Fibroblast of skin of left biceps (primary cell): ENCODE data around the gene DCST2.
"Not testable (repeated sequence)": the region's sequence is repeated elsewhere in the genome, so short reads cannot be mapped to it uniquely, and the experiment has no call there.

Experiments used
- DNase-seq, 2 experiments: peaks; one replicate each; pipeline ENCODE4 v3.0.0-alpha.2; 2013; ENCODE audit warnings: low read depth in 2 of 2

DCST2 gene

DNA sequence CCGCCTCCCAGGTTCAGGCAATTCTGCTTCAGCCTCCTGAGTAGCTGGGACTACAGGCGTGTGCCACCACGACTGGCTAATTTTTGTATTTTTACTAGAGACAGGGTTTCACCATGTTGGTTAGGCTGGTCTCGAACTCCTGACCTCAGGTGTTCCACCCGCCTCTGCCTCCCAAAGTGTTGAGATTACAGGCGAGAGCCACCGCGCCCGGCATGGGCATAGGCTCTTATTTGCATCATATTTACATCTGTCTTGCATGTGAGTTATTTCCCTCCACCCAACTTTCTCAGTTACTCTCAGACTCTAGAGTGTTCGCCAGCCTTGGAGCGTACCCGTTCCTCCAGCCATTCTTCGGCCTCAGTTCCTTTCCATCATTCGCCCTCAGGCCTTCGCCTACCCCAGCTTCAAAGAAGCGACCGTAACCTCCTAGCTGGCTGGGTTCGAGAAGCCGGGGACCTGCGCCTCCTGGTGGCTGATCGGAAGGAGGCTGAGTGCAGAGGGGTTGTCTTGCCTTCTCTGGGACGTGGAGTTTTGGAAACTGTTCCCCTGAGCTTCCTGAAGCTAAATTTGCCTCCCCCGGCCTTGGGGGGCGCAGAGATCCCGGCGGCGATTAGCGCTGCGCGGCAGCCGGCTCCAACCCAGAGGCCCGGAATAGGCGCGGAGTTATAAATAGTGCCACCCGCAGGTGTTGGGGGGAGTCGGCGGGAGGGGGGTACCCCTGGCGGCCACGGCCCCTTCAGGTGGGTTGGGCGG lies 34.6 kb downstream of the DCST2 start:
- DNase-seq, result peak in 1 of 2 experiments; percentile 40

DNA sequence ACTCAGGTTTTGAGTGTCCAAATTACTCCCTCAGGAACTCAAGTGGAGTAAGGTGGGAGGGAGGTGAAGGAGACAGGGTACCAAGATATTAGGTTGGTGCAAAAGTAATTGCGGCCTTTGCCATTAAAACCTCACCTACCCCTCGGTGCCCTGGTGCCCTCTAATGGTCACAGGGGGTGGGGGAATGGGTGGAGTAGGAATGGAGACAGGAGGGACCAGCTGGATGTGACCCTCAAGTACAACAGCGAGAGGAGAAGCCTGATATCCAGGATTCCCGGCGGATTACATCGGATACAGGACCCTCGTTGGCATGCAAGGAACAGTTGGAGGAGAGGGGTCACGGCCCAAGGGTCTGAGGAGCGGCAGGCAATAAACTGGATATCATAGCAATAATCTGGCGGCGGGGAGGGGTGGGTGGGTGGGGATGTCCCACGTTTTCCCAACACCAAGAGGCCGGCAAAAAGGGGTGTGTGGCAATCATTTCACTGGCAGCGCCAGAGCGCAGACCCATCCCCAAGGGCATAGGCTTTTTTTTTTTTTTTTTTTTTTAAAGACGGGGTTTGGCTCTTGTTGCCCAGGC lies 35.3 kb downstream of the DCST2 start:
- DNase-seq, result no peak

DNA sequence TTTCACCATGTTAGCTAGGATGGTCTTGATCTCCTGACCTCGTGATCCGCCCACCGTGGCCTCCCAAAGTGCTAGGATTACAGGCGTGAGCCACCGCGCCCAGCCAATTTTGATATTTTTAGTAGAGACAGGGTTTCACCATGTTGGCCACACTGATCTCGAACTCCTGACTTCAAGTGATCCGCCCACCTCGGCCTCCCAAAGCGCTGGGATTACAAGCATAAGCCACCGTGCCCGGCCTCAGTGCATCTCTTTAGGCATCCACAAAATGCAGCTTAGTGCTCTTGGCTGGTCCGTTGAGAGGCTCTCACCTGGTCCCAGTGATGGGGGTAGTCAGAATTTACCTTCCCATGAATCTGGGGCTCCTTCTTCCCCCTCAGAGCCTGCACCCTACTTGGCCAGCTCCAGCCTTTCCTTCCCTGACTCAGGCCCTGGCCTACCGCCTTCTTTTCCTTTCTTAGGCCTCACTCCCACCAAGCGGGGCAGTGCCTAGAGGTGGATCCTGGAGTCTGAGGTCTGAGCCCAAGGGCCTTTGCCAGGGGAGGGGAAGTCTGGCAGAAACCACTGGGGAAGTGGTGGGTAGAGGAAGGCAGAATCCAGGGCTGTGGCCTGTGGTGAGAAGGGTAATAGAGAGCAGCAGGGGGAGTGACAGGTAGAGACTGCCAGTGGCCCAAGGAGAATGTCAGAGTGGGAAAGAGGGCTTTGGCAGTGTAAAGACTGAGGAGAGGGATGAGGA lies 36.4 kb downstream of the DCST2 start:
- DNase-seq, result no peak

- peak; percentile 56 to 62 for DNase-seq
Measured at GRCh38 chr1:154995301-154995983, 38.1 kb downstream of the DCST2 start.

GRCh38 chr1:154994591-154994990 lies 39.0 kb downstream of the DCST2 start:
- DNase-seq, result no peak

- no peak for DNase-seq
Measured at GRCh38 chr1:154994269-154994587, 39.4 kb downstream of the DCST2 start.

GRCh38 chr1:154993572-154994268 lies 39.9 kb downstream of the DCST2 start, which contains the start of gene LENEP:
Gene LENEP, plus strand, starts transcription at chr1:154993586. Its CDS starts 22 bp downstream, at chr1:154993608.
- DNase-seq, result no peak

DNA sequence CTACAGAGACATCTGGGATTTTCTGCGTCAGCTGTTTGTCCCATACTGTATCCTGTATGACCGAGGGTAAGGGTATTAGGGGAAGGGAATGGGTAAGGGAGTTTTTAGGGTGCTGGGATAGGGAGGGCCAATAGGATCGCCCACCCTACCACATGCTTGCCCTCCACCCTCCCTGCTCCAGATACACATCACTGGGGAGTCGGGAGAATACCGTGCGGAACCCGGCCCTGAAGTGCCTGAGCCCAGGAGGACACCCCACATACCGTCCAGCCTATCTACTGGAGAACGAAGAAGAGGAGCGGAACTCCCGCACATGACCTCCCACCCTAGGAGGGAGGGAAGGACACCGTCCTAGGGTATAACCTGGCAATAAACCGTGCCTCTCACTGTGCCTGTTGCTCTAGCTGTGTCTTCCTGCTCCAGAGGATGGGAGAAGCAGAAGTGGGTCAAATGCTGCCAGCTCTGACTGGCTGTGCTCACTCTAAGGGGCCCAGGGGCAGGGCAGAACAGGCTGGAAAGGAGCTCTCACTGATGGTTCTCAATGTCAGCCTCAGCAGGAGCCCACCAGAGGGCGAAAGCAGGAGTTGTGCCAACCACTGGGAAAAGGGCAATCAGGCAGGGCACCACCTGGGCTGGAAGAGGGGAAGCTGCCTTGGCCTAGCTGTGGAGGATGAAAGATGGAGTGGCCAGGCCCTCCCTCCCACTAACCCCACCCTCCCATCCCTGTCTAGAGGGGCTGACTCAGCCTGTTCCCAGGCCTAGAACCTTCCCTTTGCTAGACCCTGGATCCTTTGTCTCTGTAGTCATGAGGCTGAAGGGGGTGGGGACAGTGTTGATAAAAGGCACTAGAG lies 40.6 kb downstream of the DCST2 start:
- no peak for DNase-seq

DNA sequence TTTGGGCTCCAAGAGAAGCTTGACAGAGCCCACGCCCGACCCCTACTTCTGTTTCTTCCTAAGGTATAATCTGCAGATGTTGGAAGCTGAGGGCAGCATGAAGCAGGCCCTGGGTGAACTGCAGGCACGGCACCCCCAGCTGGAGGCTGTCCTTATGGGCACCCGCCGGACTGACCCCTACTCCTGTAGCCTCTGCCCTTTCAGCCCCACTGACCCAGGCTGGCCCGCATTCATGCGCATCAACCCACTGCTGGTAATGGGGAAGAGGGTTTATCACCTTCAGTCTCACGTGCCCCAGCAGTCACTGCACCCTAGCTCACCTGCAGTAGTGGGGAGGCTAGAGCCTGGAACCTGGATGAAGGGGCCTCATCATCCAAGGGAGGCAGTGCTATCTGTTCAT lies 43.3 kb downstream of the DCST2 start:
- no peak for DNase-seq

- no peak for DNase-seq
Measured at GRCh38 chr1:154989195-154989860, 44.3 kb downstream of the DCST2 start.

DNA sequence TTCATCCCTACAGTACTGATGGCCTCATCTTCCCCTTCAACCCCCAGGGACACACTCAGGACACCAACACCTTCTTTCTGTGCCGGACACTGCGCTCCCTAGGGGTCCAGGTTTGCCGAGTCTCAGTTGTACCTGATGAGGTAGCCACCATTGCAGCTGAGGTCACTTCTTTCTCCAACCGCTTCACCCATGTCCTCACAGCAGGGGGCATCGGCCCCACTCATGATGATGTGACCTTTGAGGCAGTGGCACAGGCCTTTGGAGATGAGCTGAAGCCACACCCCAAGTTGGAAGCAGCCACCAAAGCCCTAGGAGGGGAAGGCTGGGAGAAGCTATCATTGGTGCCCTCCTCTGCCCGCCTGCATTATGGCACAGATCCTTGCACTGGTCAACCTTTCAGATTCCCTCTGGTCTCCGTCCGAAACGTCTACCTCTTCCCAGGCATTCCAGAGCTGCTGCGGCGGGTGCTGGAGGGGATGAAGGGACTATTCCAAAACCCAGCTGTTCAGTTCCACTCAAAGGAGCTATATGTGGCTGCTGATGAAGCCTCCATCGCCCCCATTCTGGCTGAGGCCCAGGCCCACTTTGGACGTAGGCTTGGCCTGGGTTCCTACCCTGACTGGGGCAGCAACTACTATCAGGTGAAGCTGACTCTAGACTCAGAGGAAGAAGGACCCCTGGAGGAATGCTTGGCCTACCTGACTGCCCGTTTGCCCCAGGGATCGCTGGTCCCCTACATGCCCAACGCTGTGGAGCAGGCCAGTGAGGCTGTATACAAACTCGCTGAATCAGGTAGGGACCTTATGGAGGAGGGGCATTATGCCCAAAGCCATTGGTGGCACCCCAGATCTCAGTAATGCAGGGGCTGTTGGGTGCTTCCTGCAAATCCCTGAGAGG lies 45.3 kb downstream of the DCST2 start:
- no peak for DNase-seq

DNA sequence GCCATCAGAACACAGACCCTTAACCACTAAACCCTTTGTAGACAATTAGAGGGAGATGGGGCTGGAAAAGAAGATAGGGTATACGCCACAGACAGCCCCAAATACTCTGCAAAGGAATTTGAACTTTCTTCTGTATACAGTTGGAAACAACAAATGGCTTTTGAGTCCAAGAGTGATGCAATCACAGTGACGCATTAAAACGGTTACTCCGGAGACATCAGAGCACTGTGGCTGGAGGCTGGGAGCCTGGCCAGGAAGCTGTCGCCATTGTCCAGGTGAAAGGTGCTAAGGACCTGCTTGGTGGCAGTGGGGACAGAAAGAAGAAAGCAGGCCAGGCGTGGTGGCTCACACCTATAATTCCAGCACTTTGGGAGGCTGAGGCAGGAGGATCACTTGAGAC lies 46.3 kb downstream of the DCST2 start:
- no peak for DNase-seq

DNA sequence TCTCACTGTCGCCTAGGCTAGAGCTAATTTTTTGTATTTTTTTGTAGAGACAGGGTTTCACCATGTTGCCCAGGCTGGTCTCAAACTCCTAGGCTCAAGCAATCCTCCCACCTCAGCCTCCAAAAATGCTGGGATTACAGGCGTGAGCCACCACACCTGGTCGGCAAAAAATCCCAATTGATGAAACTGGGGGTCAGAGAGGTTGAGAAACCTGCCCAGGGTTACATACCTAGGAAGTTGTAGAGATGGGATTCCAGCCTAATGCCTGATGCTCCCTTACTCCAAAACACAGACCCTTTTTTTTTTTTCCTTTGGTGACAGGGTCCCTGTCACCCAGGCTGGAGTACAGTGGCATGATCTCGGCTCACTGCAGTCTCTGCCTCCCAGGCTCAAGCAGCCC lies 46.8 kb downstream of the DCST2 start:
- DNase-seq, result not testable (repeated sequence)

DNA sequence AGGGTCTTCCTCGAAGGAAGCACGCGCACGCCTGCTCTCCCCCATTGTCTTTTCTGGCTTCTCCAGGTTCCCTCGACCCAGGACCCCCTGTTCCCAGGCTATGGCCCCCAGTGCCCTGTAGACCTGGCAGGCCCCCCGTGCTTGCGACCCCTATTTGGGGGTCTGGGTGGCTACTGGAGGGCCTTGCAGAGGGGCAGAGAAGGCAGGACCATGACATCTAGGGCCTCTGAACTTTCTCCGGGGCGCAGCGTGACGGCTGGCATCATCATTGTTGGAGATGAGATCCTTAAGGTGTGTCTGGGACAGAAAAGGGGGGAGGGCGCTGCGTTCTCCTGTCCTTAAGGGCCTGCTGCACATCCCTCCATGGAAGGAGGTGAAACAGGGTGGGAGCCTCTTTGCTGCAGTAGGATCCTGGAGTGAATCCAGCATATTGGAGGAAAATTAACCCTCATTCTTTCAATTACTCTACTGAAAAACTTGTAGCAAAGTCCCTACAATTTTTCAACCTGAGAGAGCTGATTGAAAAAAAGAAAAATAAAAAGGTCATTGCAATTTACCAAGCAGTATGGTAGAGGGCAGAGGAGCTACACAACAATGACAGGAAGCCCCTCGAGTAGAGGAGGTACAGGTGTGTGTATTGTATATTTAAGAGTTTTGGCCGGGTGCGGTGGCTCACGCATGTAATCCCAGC lies 49.7 kb downstream of the DCST2 start:
- no peak for DNase-seq

- DNase-seq, result peak; percentile 100
Measured at GRCh38 chr1:154982897-154983648, 50.5 kb downstream of the DCST2 start, which contains the start of gene FLAD1. Gene FLAD1, plus strand, starts transcription at chr1:154983344. Its CDS starts 351 bp downstream, at chr1:154983695.

DNA sequence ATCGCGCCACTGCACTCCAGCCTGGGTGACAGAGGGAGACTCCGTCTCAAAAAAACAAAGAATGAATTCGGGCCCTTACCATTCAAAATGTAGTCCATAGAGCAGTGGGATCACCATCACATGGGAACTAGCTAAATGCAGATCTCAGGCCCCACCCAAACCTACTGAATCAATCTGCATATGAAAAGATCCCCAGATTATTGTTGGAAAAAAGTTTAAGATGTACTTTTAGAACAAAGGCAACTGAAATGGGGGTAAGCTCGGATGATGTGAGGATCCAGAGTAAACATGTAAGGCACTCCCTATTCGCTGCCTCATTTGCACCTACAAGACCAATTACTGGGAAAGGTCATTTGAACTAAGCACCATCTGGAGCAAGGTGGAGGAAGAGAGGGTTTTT lies 51.2 kb downstream of the DCST2 start:
- no peak for DNase-seq

- no peak for DNase-seq
Measured at GRCh38 chr1:154978360-154978759, 55.2 kb downstream of the DCST2 start.

DNA sequence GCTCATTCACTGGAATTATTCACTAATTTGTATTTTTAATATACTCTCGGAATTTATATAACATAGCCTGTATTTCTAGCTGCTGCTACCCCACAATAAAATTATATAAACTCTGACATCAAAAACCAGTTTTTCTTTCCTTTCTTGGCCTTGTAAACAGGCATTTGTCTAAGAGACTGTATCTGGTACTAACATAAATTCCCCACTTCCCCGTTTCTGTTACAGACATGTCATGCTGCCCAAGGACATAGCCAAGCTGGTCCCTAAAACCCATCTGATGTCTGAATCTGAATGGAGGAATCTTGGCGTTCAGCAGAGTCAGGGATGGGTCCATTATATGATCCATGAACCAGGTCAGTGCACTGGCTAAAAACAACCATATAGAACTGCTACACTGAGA lies 55.8 kb downstream of the DCST2 start:
- not testable (repeated sequence) for DNase-seq
